ENCODE data around the gene TAAR1. TPM values are rescaled to one million over a fixed set of nuclear protein-coding genes. Genes with fewer than 3 reads are reported as not detected.

Gene TAAR1
- total and polyA plus RNA-seq, 10 donors, result 0.37 TPM; not detected in 9

DNA sequence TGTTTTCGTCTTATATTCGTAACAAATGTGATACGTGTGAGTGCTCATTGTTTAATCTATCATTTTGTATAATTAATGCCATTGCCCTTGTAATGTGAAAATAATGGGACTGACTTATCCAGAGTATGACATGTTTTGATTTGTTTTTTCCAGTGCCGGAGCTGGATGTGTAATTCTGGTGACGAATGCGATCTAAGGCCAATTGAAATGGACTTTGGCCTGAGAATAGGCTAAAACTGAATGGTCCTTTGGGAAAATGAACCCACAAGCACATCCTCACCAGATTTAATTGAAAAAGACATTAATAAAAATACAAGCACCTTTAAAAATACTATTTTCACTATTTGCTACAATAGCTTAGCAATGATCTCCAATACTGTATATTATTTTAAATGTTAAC, 62.8 kb downstream of the TAAR1 start:
- H3K27me3 ChIP-seq (replicated peaks in 1 of 7), result peaks cover 0 to 13% (median 0%) of the 10 kb centered on the region in 7 donors
- WGBS, 5 donors, result 73 to 91% (median 86%) methylated on average over 6 of the region's 6 CpGs

More for the DNA sequence above, 62.8 kb downstream of the TAAR1 start:
- TF ChIP-seq, protein P1, sequence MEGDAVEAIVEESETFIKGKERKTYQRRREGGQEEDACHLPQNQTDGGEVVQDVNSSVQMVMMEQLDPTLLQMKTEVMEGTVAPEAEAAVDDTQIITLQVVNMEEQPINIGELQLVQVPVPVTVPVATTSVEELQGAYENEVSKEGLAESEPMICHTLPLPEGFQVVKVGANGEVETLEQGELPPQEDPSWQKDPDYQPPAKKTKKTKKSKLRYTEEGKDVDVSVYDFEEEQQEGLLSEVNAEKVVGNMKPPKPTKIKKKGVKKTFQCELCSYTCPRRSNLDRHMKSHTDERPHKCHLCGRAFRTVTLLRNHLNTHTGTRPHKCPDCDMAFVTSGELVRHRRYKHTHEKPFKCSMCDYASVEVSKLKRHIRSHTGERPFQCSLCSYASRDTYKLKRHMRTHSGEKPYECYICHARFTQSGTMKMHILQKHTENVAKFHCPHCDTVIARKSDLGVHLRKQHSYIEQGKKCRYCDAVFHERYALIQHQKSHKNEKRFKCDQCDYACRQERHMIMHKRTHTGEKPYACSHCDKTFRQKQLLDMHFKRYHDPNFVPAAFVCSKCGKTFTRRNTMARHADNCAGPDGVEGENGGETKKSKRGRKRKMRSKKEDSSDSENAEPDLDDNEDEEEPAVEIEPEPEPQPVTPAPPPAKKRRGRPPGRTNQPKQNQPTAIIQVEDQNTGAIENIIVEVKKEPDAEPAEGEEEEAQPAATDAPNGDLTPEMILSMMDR (IDR thresholded peaks at IDR 0.05 in 8 of 11, conservative IDR thresholded peaks at IDR 0.05 in 3 of 11), result no peak
- TF ChIP-seq POLR2A (IDR thresholded peaks at IDR 0.05), result no peak
- no peak for TF ChIP-seq POLR2AphosphoS5 (IDR thresholded peaks at IDR 0.05)
- intact Hi-C loops (cut with DNase I; ENCODE audit: low total_unique reads), result no loop called here
- no peaks in the 10 kb centered on the region for H3K9me3 ChIP-seq
- DNase-seq, result no peak
- H3K4me1 ChIP-seq, result peaks cover 0 to 9% (median 0%) of the 10 kb centered on the region in 6 donors
- H3K4me3 ChIP-seq, result no peak overlapping the region
- no peak overlapping the region for H3K27ac ChIP-seq
- no peaks in the 10 kb centered on the region for H3K36me3 ChIP-seq

Other genes starting within 250 kb of the TAAR1 start
- gene STX7, start 146.1 kb downstream of the TAAR1 start, total RNA-seq, result 100 to 1,000 TPM in 3 of 7 donors, 10 to 100 TPM in 4; 70.7 to 114 (median 87.9) TPM
- gene STX7, start 146.1 kb downstream of the TAAR1 start, polyA plus RNA-seq, result 10 to 100 TPM; 14.4 to 28.5 (median 25.2) TPM
- not detected for gene TAAR9, start 120.9 kb downstream of the TAAR1 start, total RNA-seq
- gene TAAR9, start 120.9 kb downstream of the TAAR1 start, polyA plus RNA-seq, result not detected
- not detected for gene TAAR8, start 106.5 kb downstream of the TAAR1 start, total RNA-seq
- not detected for gene TAAR8, start 106.5 kb downstream of the TAAR1 start, polyA plus RNA-seq
- gene TAAR6, start 88.9 kb downstream of the TAAR1 start, total RNA-seq, result not detected
- gene TAAR6, start 88.9 kb downstream of the TAAR1 start, polyA plus RNA-seq, result not detected
- gene TAAR5, start 69.4 kb downstream of the TAAR1 start, total RNA-seq, result not detected
- under 1 TPM in 1 of 3 donors, not detected in 2; 0.10 TPM for gene TAAR5, start 69.4 kb downstream of the TAAR1 start, polyA plus RNA-seq
- not detected for gene TAAR2, start 34.9 kb downstream of the TAAR1 start, total RNA-seq
- not detected for gene TAAR2, start 34.9 kb downstream of the TAAR1 start, polyA plus RNA-seq
- gene VNN1, start 54.9 kb upstream of the TAAR1 start, total RNA-seq, result 10 to 100 TPM in 4 of 7 donors, 1 to 10 TPM in 3; 3.1 to 44.2 (median 11.2) TPM
- 1 to 10 TPM; 2.3 to 5.5 (median 2.9) TPM for gene VNN1, start 54.9 kb upstream of the TAAR1 start, polyA plus RNA-seq
- gene VNN2, start 98.7 kb upstream of the TAAR1 start, total RNA-seq, result 100 to 1,000 TPM in 5 of 7 donors, 10 to 100 TPM in 2; 65.9 to 349 (median 173) TPM
- gene VNN2, start 98.7 kb upstream of the TAAR1 start, polyA plus RNA-seq, result 10 to 100 TPM; 15.4 to 37.1 (median 26.0) TPM
- 10 to 100 TPM in 4 of 7 donors, 1 to 10 TPM in 3; 6.0 to 19.1 (median 11.2) TPM for gene SLC18B1, start 139.5 kb upstream of the TAAR1 start, total RNA-seq
- 10 to 100 TPM in 2 of 3 donors, 1 to 10 TPM in 1; 6.2 to 15.0 (median 12.0) TPM for gene SLC18B1, start 139.5 kb upstream of the TAAR1 start, polyA plus RNA-seq
- 1,000 to 10,000 TPM; 1,001 to 1,609 (median 1,342) TPM for gene RPS12, start 155.4 kb upstream of the TAAR1 start, total RNA-seq
- 1,000 to 10,000 TPM; 3,955 to 4,556 (median 4,295) TPM for gene RPS12, start 155.4 kb upstream of the TAAR1 start, polyA plus RNA-seq